GM23248 (cell line): ENCODE results near the gene CCDC89. TPM values are rescaled to one million over a fixed set of nuclear protein-coding genes. Genes with fewer than 3 reads are reported as not detected.
"Not testable (repeated sequence)": the region's sequence is repeated elsewhere in the genome, so short reads cannot be mapped to it uniquely, and the experiment has no call there.

ENCODE experiments used
- DNase-seq: peaks from one replicate; pipeline ENCODE4 v3.0.0-alpha.2; 2015
- H2AFZ ChIP-seq: fragments of 200-600 bp; sonication (generic); 2 replicates; pipeline ENCODE4 v1.6.1; 2016; ENCODE audit warnings: antibody characterized with exemption
- H3F3A ChIP-seq: fragments of 200-600 bp; sonication (generic); 2 replicates; pipeline ENCODE4 v1.6.1; 2016; ENCODE audit warnings: mild to moderate bottlenecking, antibody characterized with exemption, mixed run types; ENCODE audit not compliant: insufficient read depth
- H3K27ac ChIP-seq: fragments of 200-600 bp; sonication (generic); 2 replicates; pipeline ENCODE4 v1.5.1; 2016; ENCODE audit warnings: mild to moderate bottlenecking
- H3K27me3 ChIP-seq: fragments of 200-600 bp; sonication (generic); replicated peaks from 2 replicates; pipeline ENCODE4 v1.6.1; 2016; ENCODE audit warnings: mild to moderate bottlenecking; ENCODE audit not compliant: insufficient read depth
- H3K36me3 ChIP-seq: fragments of 200-600 bp; sonication (generic); 2 replicates; pipeline ENCODE4 v1.6.1; 2016; ENCODE audit warnings: low read depth, mild to moderate bottlenecking
- H3K4me1 ChIP-seq: fragments of 200-600 bp; sonication (generic); 2 replicates; pipeline ENCODE4 v1.6.1; 2016; ENCODE audit warnings: mild to moderate bottlenecking; ENCODE audit not compliant: insufficient read depth
- H3K4me2 ChIP-seq: fragments of 200-600 bp; sonication (generic); one replicate; pipeline ENCODE4 v1.6.1; 2016; ENCODE audit warnings: mild to moderate bottlenecking; ENCODE audit not compliant: unreplicated experiment
- H3K4me3 ChIP-seq: fragments of 200-600 bp; sonication (generic); 2 replicates; pipeline ENCODE4 v1.5.1; 2016; ENCODE audit warnings: mild to moderate bottlenecking
- H3K79me2 ChIP-seq: fragments of 200-600 bp; sonication (generic); 2 replicates; pipeline ENCODE4 v1.6.1; 2016; ENCODE audit warnings: mild to moderate bottlenecking; ENCODE audit not compliant: insufficient read depth
- H3K9ac ChIP-seq: fragments of 200-600 bp; sonication (generic); 2 replicates; pipeline ENCODE4 v1.6.1; 2016; ENCODE audit warnings: mild to moderate bottlenecking
- H3K9me2 ChIP-seq: fragments of 200-600 bp; sonication (generic); 2 replicates; pipeline ENCODE4 v1.6.1; 2016; ENCODE audit warnings: mixed run types, mild to moderate bottlenecking, moderate library complexity; ENCODE audit not compliant: insufficient read depth
- H3K9me3 ChIP-seq: fragments of 200-600 bp; sonication (generic); one replicate; pipeline ENCODE4 v1.6.1; 2017; ENCODE audit warnings: low read depth
- H4K20me1 ChIP-seq: fragments of 200-600 bp; sonication (generic); 2 replicates; pipeline ENCODE4 v1.6.0; 2016; ENCODE audit not compliant: insufficient read depth
- EZH2 ChIP-seq: fragments of 200-600 bp; sonication (generic); IDR thresholded peaks from 2 replicates; pipeline ENCODE4 v1.6.1; 2018; ENCODE audit warnings: antibody characterized with exemption, mild to moderate bottlenecking; ENCODE audit not compliant: insufficient read depth, poor library complexity, severe bottlenecking
- EZH2phosphoT487 ChIP-seq: fragments of 200-600 bp; sonication (generic); IDR thresholded peaks from 2 replicates; pipeline ENCODE4 v1.6.1; 2018; ENCODE audit warnings: antibody characterized with exemption, moderate library complexity, mild to moderate bottlenecking, low read depth; ENCODE audit not compliant: insufficient read depth
- WGBS, 2 experiments: methylation state at CpG; one replicate each; pipeline ENCODE4 v1.1.6; 2015 to 2017; ENCODE audit warnings: low lambda C conversion rate in 2 of 2, low coverage in 1 of 2; ENCODE audit errors: missing lambda C conversion rate in 2 of 2; 5-methylcytosine and 5-hydroxymethylcytosine counted together
- in situ Hi-C: fragments of 300-500 bp; cut with MboI; formaldehyde crosslinking; loops from 2 replicates; pipeline ENCODE4 v1.15.0; 2020
- polyA plus RNA-seq: library from polyadenylated mRNA; unstranded; fragments of >200 nt; fragmentation: Nextera tagmentation; extraction: Ambion mirVana; gene quantifications from 2 replicates; pipeline ENCODE4 v1.2.1, GENCODE V29; 2016
- total RNA-seq: library from RNA; depleted of rRNA; stranded (reverse); fragments of >200 nt; shearing (Covaris generic); gene quantifications from 2 replicates; pipeline ENCODE4 v1.2.3, GENCODE V29; 2014

Gene CCDC89
- total and polyA plus RNA-seq, 2 experiments from 2014 or later, result 2.8 to 4.6 TPM

DNA sequence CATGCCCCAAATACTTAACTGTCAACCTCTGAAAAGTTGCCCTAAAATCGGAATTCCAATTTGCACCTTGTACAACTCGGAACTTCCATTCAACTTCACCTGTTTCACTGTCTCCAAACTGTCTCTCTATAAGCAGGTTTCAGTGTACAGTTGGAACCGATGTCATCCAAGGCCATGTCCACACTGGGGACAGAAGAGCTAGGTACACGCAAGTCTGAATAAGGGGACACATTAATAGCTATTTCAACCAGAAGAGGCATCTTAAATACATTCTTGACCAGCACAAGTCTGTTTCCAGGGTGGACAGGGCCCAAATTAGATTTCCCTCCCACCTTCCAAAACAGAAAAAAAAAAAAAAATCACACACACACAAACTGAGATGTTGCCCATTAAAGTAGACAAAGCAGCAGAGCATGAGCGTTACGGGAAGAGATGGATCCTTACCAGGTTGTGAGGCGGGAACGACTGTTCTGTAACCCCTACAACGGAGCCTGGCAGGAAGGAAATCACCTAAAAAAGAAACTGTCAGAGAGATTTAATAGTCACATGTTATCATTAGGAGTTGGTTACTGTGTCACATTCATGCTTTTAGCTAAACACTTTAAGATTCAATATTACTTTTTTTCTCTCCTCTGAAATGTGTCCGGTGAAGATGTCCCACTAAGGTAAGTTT lies 22.8 kb downstream of the CCDC89 start:
- Histone ChIP-seq H3K9ac (peak overlapping the region; percentile 99), H3K4me1 (peaks cover 37% of the 10 kb centered on the region), H3K27me3 (no peaks in the 10 kb centered on the region), H3K9me2 (no peaks in the 10 kb centered on the region), H3K9me3 (no peaks in the 10 kb centered on the region), H3K79me2 (peaks cover 66% of the 10 kb centered on the region), H4K20me1 (peaks cover 16% of the 10 kb centered on the region; the same call in 1 of the 2 replicates), H3K36me3 (peaks cover 32% of the 10 kb centered on the region), H3F3A (0 out of 2 replicates have a peak, but pooled peaks cover 20% of the 10 kb centered on the region), H3K27ac (peak overlapping the region; percentile 99), H3K4me2 (peak overlapping the region; percentile 96), H2AFZ (no peak overlapping the region), H3K4me3 (peak overlapping the region; percentile 87)
- no peak for TF ChIP-seq EZH2phosphoT487
- no peak for TF ChIP-seq EZH2
- in situ Hi-C loops, result no loop called here
- DNase-seq, result peak; percentile 46
- WGBS, 2 experiments, result 0 to 2% methylated on average over 10 of the region's 10 CpGs

DNA sequence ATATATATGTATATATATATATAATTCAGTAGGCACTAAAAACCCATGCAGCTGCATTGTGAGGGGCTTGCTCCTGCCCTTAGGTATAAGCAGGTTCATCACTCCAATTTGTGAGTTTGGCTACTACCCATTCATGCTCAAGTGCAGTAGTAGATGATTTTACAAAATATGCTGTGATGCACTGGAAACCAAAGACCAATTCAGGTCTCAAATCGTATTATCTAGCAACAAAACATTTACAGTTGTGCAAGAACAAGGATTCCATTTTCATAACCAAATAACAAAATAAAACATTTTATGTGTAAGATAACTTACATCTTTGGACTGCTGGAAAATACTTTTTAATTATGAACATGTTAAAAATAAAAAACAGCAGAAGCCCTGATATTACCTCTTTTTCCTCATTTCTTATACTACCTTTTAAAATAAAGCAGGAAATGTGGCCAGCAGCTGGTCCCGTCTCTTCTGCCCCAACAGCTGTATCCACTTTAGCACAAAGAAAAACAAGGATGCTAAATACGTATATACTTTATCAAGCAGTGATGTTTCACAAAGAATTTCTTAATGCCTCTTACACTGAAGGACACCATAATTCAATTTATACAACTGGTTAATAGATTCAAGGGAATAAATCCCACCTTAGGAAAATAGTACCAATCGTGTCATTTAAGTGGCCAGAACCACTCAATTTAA lies 23.9 kb downstream of the CCDC89 start:
- H3F3A ChIP-seq, result peaks cover 31% of the 10 kb centered on the region
- no peak overlapping the region for H2AFZ ChIP-seq
- DNase-seq, result peak; percentile 60
- peaks cover 16% of the 10 kb centered on the region; the same call in 1 of the 2 replicates for H4K20me1 ChIP-seq
- peak overlapping the region; percentile 99 for H3K9ac ChIP-seq
- H3K9me3 ChIP-seq, result no peaks in the 10 kb centered on the region
- no peaks in the 10 kb centered on the region for H3K9me2 ChIP-seq
- peak overlapping the region; percentile 99 for H3K27ac ChIP-seq
- H3K79me2 ChIP-seq, result peaks cover 77% of the 10 kb centered on the region
- 2 to 3% methylated on average over 4 of the region's 4 CpGs for WGBS, 2 experiments
- peak overlapping the region; percentile 96 for H3K4me2 ChIP-seq
- peaks cover 43% of the 10 kb centered on the region for H3K4me1 ChIP-seq
- H3K36me3 ChIP-seq, result peaks cover 43% of the 10 kb centered on the region
- H3K27me3 ChIP-seq, result no peaks in the 10 kb centered on the region
- in situ Hi-C loops, result no loop called here
- no peak for TF ChIP-seq EZH2phosphoT487
- no peak for TF ChIP-seq EZH2
- peak overlapping the region; percentile 87 for H3K4me3 ChIP-seq

DNA sequence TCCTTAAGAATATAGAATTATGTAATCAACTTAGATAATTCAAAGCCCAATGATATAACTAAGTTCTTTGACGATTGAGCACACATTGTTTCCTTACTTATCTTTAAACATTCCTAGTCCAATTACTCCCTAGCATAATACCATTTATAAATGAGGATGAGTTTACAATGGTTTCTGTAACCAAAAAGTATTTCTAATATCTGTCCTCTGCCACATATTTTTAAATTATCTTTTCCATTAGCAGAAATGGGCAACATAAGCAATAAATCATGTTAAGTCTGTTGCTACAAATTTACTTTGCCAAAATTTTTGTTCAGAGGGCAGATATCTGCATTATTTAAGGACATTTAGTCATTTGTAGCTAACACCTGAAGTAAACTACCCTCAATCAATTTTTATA lies 27.8 kb downstream of the CCDC89 start:
- Histone ChIP-seq H3K79me2 (peaks cover 98% of the 10 kb centered on the region), H3K9me2 (no peaks in the 10 kb centered on the region), H4K20me1 (peaks cover 14% of the 10 kb centered on the region; the same call in 1 of the 2 replicates), H3K27ac (no peak overlapping the region), H3K4me1 (peaks cover 43% of the 10 kb centered on the region), H3K9ac (no peak overlapping the region), H2AFZ (no peak overlapping the region), H3K4me2 (no peak overlapping the region), H3K4me3 (no peak overlapping the region), H3F3A (peaks cover 63% of the 10 kb centered on the region), H3K27me3 (no peaks in the 10 kb centered on the region), H3K9me3 (no peaks in the 10 kb centered on the region), H3K36me3 (peaks cover 68% of the 10 kb centered on the region)
- DNase-seq, result no peak
- 87 to 91% methylated on average over 1 of the region's 1 CpG for WGBS, 2 experiments
- in situ Hi-C loops, result no loop called here
- TF ChIP-seq EZH2 (no peak), EZH2phosphoT487 (no peak)

DNA sequence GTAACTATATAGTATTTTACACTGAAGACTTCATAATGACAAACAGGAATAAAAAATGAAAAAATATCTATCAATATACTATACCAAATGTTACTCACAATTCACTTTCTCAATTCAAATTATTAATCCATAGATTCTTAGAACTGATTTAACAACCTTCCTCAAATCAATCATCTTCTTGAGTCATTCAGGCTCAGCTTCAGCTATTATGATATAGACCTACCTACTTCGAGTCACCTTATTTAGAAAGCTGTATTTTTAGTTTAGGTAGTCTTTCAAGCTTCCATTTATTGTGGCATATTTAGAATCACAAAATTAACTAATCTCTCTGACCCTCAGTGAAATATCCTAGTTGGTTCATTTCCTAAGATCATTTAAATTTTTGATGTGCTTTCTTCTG lies 29.2 kb downstream of the CCDC89 start:
- Histone ChIP-seq H3K79me2 (peaks cover 88% of the 10 kb centered on the region), H2AFZ (no peak overlapping the region), H3K9me2 (no peaks in the 10 kb centered on the region), H3K27ac (no peak overlapping the region), H3K4me1 (peaks cover 41% of the 10 kb centered on the region), H3F3A (peaks cover 73% of the 10 kb centered on the region), H3K4me2 (no peak overlapping the region), H3K9ac (no peak overlapping the region), H3K9me3 (no peaks in the 10 kb centered on the region), H4K20me1 (peaks cover 9% of the 10 kb centered on the region; the same call in 1 of the 2 replicates), H3K4me3 (no peak overlapping the region), H3K36me3 (peaks cover 71% of the 10 kb centered on the region), H3K27me3 (no peaks in the 10 kb centered on the region)
- 95 to 97% methylated on average over 1 of the region's 1 CpG for WGBS, 2 experiments
- in situ Hi-C loops, result no loop called here
- TF ChIP-seq EZH2 (no peak), EZH2phosphoT487 (no peak)
- DNase-seq, result no peak

DNA sequence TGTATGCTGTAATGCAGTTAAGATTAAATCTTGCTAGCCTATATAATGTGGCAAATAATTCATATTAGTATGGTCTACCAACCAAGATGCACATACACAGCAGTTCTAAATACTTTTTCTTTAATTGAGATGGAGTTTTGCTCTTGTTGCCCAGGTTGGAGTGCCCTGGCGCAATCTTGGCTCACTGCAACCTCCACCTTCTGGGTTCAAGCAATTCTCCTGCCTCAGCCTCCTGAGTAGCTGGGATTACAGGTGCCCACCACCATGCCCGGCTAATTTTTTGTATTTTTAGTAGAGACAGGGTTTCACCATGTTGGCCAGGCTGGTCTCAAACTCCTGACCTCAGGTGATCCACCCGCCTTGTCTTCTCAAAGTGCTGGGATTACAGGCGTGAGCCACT lies 31.7 kb downstream of the CCDC89 start:
- H3K27ac ChIP-seq, DNase-seq, in situ Hi-C loops, H3K9ac ChIP-seq, H3K4me2 ChIP-seq, H4K20me1 ChIP-seq, H3K4me3 ChIP-seq, H3K27me3 ChIP-seq, H2AFZ ChIP-seq, H3K9me2 ChIP-seq, H3K9me3 ChIP-seq: not testable (repeated sequence)
- Histone ChIP-seq H3K79me2 (peaks cover 83% of the 10 kb centered on the region), H3K36me3 (peaks cover 49% of the 10 kb centered on the region), H3F3A (peaks cover 82% of the 10 kb centered on the region), H3K4me1 (peaks cover 23% of the 10 kb centered on the region)
- 95% methylated on average over 4 of the region's 4 CpGs for WGBS, 2 experiments
